Caco-2 (cell line): ENCODE results near the gene BPIFB2. TPM values are rescaled to one million over a fixed set of nuclear protein-coding genes. Genes with fewer than 3 reads are reported as not detected.

ENCODE experiments used
- BruUV-seq: library from RNA; stranded (reverse); fragments of 400-500 nt; replicated peaks from 2 replicates; lab custom pipeline; 2021; lab: Mats Ljungman, UMichigan
- CTCF ChIA-PET: fragments of 300-600 bp; sonication (Branson Sonifier 250); formaldehyde crosslinking; loops from one replicate; lab custom pipeline; 2022; ENCODE audit warnings: antibody characterized with exemption; lab: Charles Lee
- POLR2A ChIA-PET: fragments of 300-600 bp; sonication (Branson Sonifier 250); formaldehyde crosslinking; loops from one replicate; lab custom pipeline; 2022; ENCODE audit warnings: antibody characterized with exemption; lab: Charles Lee
- DNase-seq, 2 experiments: peaks; one replicate each; pipeline versions ENCODE4 v3.0.0 to v3.0.0-alpha.2; 2020 to 2022
- H3K27me3 ChIP-seq: replicated peaks from 2 replicates; pipeline ENCODE4 v1.6.0; 2011; ENCODE audit warnings: low read length; ENCODE audit not compliant: control insufficient read depth, insufficient read depth
- H3K36me3 ChIP-seq: 2 replicates; pipeline ENCODE4 v1.5.1; 2011; ENCODE audit warnings: low read length; ENCODE audit not compliant: control insufficient read depth, insufficient read depth
- H3K4me1 ChIP-seq: fragments of 250-450 bp; sonication (Bioruptor Pico); 2 replicates; pipeline ENCODE4 v1.5.1; 2020; ENCODE audit warnings: mild to moderate bottlenecking
- H3K4me3 ChIP-seq: 2 replicates; pipeline ENCODE4 v1.5.1; 2011; ENCODE audit warnings: low read depth, mild to moderate bottlenecking, control low read depth, low read length
- H3K9me3 ChIP-seq: fragments of 250-450 bp; sonication (Bioruptor Pico); 2 replicates; pipeline ENCODE4 v1.5.1; 2020; ENCODE audit warnings: mild to moderate bottlenecking, moderate library complexity
- H3K27ac Mint-ChIP-seq: one replicate; pipeline ENCODE4 v1.8.0; 2022; ENCODE audit warnings: mixed read lengths; ENCODE audit not compliant: unreplicated experiment
- H3K27me3 Mint-ChIP-seq: one replicate; pipeline ENCODE4 v1.8.0; 2022; ENCODE audit warnings: mixed read lengths; ENCODE audit not compliant: insufficient read depth, unreplicated experiment
- H3K36me3 Mint-ChIP-seq: one replicate; pipeline ENCODE4 v1.8.0; 2022; ENCODE audit warnings: mild to moderate bottlenecking, mixed read lengths; ENCODE audit not compliant: insufficient read depth, unreplicated experiment
- H3K4me1 Mint-ChIP-seq: one replicate; pipeline ENCODE4 v1.8.0; 2022; ENCODE audit warnings: low read depth, mixed read lengths; ENCODE audit not compliant: unreplicated experiment
- H3K4me3 Mint-ChIP-seq: one replicate; pipeline ENCODE4 v1.8.0; 2022; ENCODE audit warnings: mild to moderate bottlenecking, moderate library complexity, mixed read lengths; ENCODE audit not compliant: unreplicated experiment
- H3K9me3 Mint-ChIP-seq: one replicate; pipeline ENCODE4 v1.8.0; 2022; ENCODE audit warnings: mixed read lengths; ENCODE audit not compliant: unreplicated experiment
- CTCF ChIP-seq, 2 experiments: fragments of 200-600 bp in 1 of 2; IDR thresholded peaks; 1 replicate in 1 of 2; 2 replicates in 1 of 2; pipeline versions ENCODE4 v1.5.1 to v1.8.0; 2011 to 2022; ENCODE audit warnings: antibody characterized with exemption in 1 of 2, control low read depth in 1 of 2, inconsistent platforms in 1 of 2, low read depth in 1 of 2, low read length in 1 of 2, mild to moderate bottlenecking in 1 of 2, moderate library complexity in 1 of 2; ENCODE audit not compliant: insufficient read depth in 1 of 2, severe bottlenecking in 1 of 2, unreplicated experiment in 1 of 2
- intact Hi-C: fragments of 100-400 bp; cut with micrococcal nuclease; formaldehyde crosslinking; loops from one replicate; pipeline ENCODE4 v1.10.0; 2022; ENCODE audit not compliant: unreplicated experiment
- total RNA-seq: library from RNA; stranded (reverse); gene quantifications from 2 replicates; pipeline ENCODE4 v1.2.3, GENCODE V29; 2022

Gene BPIFB2
- total RNA-seq, 1 experiment from 2014 or later, result not detected

DNA sequence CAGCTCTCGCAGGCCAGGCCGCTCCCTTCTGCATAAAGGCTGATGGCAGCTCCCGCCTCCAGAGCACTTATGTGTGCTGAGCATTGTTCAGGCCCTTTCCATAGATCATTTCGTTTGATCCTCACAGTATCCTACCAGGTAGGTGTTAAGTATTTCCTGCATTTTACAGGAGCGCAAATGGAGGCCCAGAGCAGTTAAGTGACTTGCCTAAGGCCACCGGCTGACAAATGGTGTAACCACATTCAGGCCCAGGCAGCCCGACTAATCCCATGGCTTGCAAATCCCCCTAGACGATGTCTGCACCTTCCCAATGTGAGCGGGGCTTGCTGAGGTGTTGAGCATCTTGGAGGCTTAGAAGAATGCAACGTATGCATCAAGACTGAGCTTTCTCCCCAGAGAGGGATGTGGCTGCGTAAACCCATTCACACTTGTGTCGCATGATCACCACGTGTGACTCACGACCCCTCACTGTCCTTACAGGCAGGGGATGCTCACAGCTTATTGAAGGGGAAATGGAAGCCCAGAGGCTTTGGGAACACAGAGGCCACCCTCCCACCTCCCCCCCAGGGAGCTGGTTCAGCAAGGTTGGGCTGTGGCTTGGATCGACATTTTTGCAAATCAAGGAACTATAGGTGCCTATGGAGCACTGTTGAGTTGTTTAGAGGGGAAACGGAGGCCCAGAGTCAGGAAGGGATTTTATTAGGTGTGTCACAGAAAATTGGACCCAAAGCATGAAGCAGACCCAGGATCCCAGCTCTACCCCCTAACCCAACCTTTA is 7.0 kb downstream of the BPIFB2 start:
- peaks cover 41% of the 10 kb centered on the region for H3K27me3 Mint-ChIP-seq
- H3K4me1 Mint-ChIP-seq, result no peaks in the 10 kb centered on the region
- H3K36me3 ChIP-seq, result no peaks in the 10 kb centered on the region
- H3K36me3 Mint-ChIP-seq, result no peaks in the 10 kb centered on the region
- H3K27me3 ChIP-seq, result peaks cover 7% of the 10 kb centered on the region
- TF ChIP-seq CTCF (IDR thresholded peaks at IDR 0.05; ENCODE audit: insufficient read depth in 1 of 2, low read depth in 1 of 2, low read length in 1 of 2, severe bottlenecking in 1 of 2, unreplicated experiment in 1 of 2), result no peak
- no peaks in the 10 kb centered on the region for H3K9me3 Mint-ChIP-seq
- ChIA-PET CTCF (interaction anchor here (0.5 kb wide), 1 partner anchor 184 kb away, joined by 3 read pairs; no protein-coding TSS in a partner anchor), POLR2A (no interaction called here)
- no peaks in the 10 kb centered on the region for H3K9me3 ChIP-seq
- H3K4me1 ChIP-seq, result no peaks in the 10 kb centered on the region
- H3K4me3 Mint-ChIP-seq, result no peak overlapping the region
- H3K27ac Mint-ChIP-seq, result no peak overlapping the region
- no TSS peak for BruUV-seq
- no peak overlapping the region for H3K4me3 ChIP-seq
- intact Hi-C loops, result no loop called here
- DNase-seq, result no peak

- H3K9me3 ChIP-seq, result no peaks in the 10 kb centered on the region
- peaks cover 7% of the 10 kb centered on the region for H3K27me3 ChIP-seq
- no peaks in the 10 kb centered on the region for H3K4me1 ChIP-seq
- TF ChIP-seq CTCF (IDR thresholded peaks at IDR 0.05; ENCODE audit: insufficient read depth in 1 of 2, low read depth in 1 of 2, low read length in 1 of 2, severe bottlenecking in 1 of 2, unreplicated experiment in 1 of 2), result no peak
- no peaks in the 10 kb centered on the region for H3K9me3 Mint-ChIP-seq
- CTCF ChIA-PET, result no interaction called here
- no peak for DNase-seq
- H3K36me3 Mint-ChIP-seq, result no peaks in the 10 kb centered on the region
- BruUV-seq, result no TSS peak
- H3K36me3 ChIP-seq, result no peaks in the 10 kb centered on the region
- H3K27ac Mint-ChIP-seq, result no peak overlapping the region
- no peak overlapping the region for H3K4me3 ChIP-seq
- H3K27me3 Mint-ChIP-seq, result peaks cover 42% of the 10 kb centered on the region
- no peak overlapping the region for H3K4me3 Mint-ChIP-seq
- intact Hi-C loops, result no loop called here
- no peaks in the 10 kb centered on the region for H3K4me1 Mint-ChIP-seq
- POLR2A ChIA-PET, result no interaction called here
Observed at GRCh38 chr20:33015114-33015484, 7.6 kb downstream of the BPIFB2 start.

DNA sequence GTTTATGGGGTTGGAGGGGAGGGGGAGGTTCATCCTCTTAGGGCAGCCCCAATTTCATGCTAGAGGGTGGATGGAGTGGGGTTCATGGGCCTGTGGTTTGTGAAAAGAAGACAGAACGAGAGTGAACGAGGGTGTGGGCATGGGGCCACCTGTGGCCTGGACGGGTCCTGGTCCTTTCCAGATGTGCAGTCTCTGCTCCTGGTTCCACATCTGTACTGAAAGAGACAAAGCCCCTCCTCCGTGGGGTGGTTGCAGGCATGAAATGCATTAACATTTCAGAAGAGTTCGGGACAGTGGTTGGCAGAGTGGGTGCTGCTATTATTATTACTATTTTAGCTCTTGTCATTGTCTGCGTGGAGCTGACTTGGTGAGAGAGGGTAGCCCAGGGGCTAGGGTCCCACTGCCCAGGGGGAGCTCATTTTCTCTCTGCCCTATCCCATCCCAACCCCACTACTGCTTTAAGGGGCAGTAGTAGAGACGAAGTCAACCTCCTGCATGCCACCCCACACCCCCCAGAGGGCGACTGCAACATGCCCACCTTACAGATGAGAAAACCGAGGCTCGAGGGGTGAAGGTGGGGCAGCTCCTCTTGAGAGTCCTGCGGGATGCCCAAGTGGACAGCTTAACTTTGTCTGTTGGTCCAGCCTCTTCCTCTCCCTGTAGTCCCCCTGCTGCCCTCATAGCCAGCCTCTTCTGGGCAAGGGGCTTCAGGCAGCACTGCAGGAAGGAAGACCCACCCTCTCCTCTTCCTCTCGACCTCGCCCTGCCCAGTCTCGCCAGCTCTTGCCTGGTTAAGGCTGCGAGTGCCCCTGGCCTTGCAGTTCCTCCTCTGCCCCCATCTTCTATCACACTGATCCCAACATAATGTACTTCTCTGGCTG is 8.4 kb downstream of the BPIFB2 start:
- Histone ChIP-seq H3K27me3 (peaks cover 4% of the 10 kb centered on the region), H3K36me3 (no peaks in the 10 kb centered on the region), H3K4me1 (no peaks in the 10 kb centered on the region), H3K4me3 (no peak overlapping the region), H3K9me3 (no peaks in the 10 kb centered on the region)
- intact Hi-C loops, result no loop called here
- TF ChIP-seq CTCF (IDR thresholded peaks at IDR 0.05; ENCODE audit: insufficient read depth in 1 of 2, low read depth in 1 of 2, low read length in 1 of 2, severe bottlenecking in 1 of 2, unreplicated experiment in 1 of 2), result no peak
- Mint-ChIP-seq H3K27ac (no peak overlapping the region), H3K4me1 (no peaks in the 10 kb centered on the region), H3K36me3 (no peaks in the 10 kb centered on the region), H3K9me3 (no peaks in the 10 kb centered on the region), H3K4me3 (no peak overlapping the region), H3K27me3 (peaks cover 37% of the 10 kb centered on the region)
- CTCF ChIA-PET, result no interaction called here
- no peak for DNase-seq
- no TSS peak for BruUV-seq
- POLR2A ChIA-PET, result no interaction called here
